ENCODE results near the gene CHDH. TPM values are rescaled to one million over a fixed set of nuclear protein-coding genes. Genes with fewer than 3 reads are reported as not detected.

Gene CHDH
- total and polyA plus RNA-seq, 11 donors, result 0.69 to 13.2 (median 4.9) TPM

- intact Hi-C loops (cut with DNase I), result no loop called here
- no peak for ATAC-seq
- DNase-seq, result no peak
- WGBS, 4 donors, result 87 to 96% (median 89%) methylated on average over 4 of the region's 4 CpGs
- no peak overlapping the region for H3K27ac ChIP-seq
- TF ChIP-seq CTCF (IDR thresholded peaks at IDR 0.05), result no peak
- TF ChIP-seq POLR2A (IDR thresholded peaks at IDR 0.05), result no peak
- no peaks in the 10 kb centered on the region for H3K27me3 ChIP-seq
- no peak overlapping the region for H3K4me3 ChIP-seq
- no peaks in the 10 kb centered on the region for H3K4me1 ChIP-seq
- H3K9me3 ChIP-seq, result no peaks in the 10 kb centered on the region
- H3K36me3 ChIP-seq, result no peaks in the 10 kb centered on the region
These were observed 21.4 kb downstream of the CHDH start for GRCh38 chr3:53824795-53825194.

DNA sequence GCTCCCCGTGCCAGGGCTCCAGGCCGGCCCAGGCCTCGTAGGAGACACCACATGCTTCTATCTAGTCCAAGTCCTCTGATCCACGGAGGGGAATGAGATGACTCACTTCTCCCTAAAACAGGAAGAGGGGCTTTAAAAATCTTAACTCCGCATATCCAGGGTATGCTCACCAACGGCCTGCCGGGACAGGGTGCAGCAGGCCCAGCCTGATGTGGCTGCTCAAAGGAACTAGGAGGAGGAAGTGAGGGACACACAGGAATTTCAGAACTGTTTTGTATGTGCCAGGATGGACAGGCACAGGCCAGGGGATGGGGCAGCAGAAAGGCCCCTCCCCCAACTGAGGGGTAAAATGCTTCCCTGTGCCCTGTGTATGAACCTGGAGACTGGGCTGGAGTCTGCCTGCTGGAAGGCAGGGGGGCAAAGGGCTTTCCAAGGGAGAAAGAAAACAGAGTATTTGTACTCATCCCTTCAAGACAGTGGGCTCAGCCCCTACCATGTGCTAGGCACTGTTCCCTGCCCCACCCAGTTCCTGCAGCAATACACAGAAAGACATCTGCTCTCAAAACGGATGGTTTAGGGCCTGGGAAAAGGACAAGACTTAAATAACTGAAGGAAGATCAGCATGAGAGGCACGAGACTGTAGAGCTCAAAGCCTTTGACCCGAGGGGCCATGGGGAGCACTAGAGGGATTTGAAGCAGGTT, 22.1 kb downstream of the CHDH start:
- Histone ChIP-seq H3K27ac (no peak overlapping the region), H3K27me3 (no peaks in the 10 kb centered on the region), H3K9me3 (no peaks in the 10 kb centered on the region), H3K36me3 (no peaks in the 10 kb centered on the region), H3K4me3 (no peak overlapping the region), H3K4me1 (no peaks in the 10 kb centered on the region)
- DNase-seq (no peak), ATAC-seq (no peak)
- 56 to 70% (median 66%) methylated on average over 10 of the region's 10 CpGs for WGBS, 4 donors
- intact Hi-C loops (cut with DNase I), result no loop called here
- no peak for TF ChIP-seq POLR2A (IDR thresholded peaks at IDR 0.05)
- TF ChIP-seq CTCF (IDR thresholded peaks at IDR 0.05), result no peak

DNA sequence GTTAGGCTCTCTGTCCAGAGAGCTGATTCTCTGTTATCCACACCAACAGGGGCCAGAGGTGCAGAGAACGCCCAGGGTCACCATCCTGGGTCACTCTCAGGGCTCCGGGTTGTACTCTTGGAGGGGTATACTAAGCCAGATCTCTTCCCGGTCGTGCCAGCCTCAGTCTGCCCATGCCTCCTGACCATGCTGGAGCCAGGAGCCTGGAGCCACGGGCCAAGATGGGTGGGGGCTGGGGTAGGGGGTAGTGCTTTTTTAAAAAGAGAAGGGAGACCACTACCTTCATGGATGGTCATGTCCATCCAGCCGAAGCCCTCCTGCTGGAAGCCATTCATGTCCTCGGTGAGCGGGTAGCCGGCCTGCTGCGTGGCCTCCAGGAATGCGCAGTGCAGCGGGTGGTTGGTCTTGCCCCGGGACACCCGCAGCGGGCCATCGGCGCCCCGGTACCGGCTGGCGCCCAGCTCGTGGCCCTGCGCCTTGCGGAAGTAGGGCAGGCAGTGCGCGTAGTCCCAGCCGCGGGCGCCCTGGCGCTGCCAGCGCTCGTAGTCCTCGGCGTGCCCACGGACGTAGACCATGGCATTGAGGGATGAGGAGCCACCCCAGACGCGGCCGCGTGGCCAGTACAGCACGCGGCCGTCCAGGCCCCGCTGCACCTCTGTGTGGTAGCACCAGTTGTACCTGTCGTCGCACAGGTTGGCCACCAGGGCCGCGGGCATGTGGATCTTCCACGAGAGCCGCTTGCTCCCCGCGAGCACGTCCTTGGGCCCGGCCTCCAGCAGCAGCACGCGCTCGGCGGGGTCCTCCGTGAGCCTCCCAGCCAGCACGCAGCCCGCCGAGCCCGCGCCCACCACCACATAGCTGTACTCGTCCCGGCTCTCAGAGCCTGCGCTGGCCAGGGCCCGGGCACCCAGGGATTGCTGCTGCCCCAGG, 22.9 kb downstream of the CHDH start:
- Histone ChIP-seq H3K9me3 (no peaks in the 10 kb centered on the region), H3K4me3 (no peak overlapping the region), H3K4me1 (no peaks in the 10 kb centered on the region), H3K27me3 (no peaks in the 10 kb centered on the region), H3K27ac (no peak overlapping the region), H3K36me3 (no peaks in the 10 kb centered on the region)
- ATAC-seq (peak in 1 of 4 donors; percentile 18), DNase-seq (no peak)
- TF ChIP-seq POLR2A (IDR thresholded peaks at IDR 0.05) (no peak), CTCF (IDR thresholded peaks at IDR 0.05) (no peak)
- 93 to 96% (median 96%) methylated on average over 39 to 67 of the region's 67 CpGs for WGBS, 4 donors
- intact Hi-C loops (cut with DNase I), result no loop called here

DNA sequence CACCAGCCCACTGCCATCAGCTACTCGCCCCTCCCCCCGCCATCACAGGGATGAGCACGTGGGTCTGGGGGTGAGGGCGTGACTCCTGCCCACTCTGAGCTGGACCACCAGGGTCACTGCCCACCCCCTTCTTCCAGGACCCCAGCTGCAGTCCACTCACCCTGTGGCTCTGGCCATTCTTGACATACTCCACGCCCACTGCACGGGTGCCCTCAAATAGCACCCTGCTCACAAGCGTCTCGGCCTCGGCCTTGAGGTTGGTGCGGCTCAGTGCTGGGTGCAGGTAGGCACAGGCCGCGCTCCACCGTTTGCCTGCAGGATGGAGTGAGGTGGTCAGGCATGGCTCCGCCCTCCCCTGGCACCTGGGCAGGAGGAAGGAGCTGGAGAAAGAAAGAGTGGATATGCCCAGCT, 23.9 kb downstream of the CHDH start:
- H3K4me3 ChIP-seq, result no peak overlapping the region
- no peak for DNase-seq
- H3K36me3 ChIP-seq, result no peaks in the 10 kb centered on the region
- no peak overlapping the region for H3K27ac ChIP-seq
- no peaks in the 10 kb centered on the region for H3K9me3 ChIP-seq
- H3K27me3 ChIP-seq, result no peaks in the 10 kb centered on the region
- 84 to 93% (median 89%) methylated on average over 14 of the region's 14 CpGs for WGBS, 4 donors
- ATAC-seq, result no peak
- H3K4me1 ChIP-seq, result no peaks in the 10 kb centered on the region
- TF ChIP-seq CTCF (IDR thresholded peaks at IDR 0.05) (no peak), POLR2A (IDR thresholded peaks at IDR 0.05) (no peak)
- intact Hi-C loops (cut with DNase I), result loop anchor here in 1 of 10 donors (1.0 kb wide), 1 partner anchor 31 kb away; no protein-coding TSS in a partner anchor

Measured in heart left ventricle (tissue), 16 donors.